Measurements from ENCODE around the gene IL24. TPM values are rescaled to one million over a fixed set of nuclear protein-coding genes. Genes with fewer than 3 reads are reported as not detected.
A peak's percentile ranks its signal among the peaks of the same experiment; 100 is the strongest.
"Not testable (repeated sequence)": the region's sequence is repeated elsewhere in the genome, so short reads cannot be mapped to it uniquely, and the experiment has no call there.

The IL24 gene, protein sequence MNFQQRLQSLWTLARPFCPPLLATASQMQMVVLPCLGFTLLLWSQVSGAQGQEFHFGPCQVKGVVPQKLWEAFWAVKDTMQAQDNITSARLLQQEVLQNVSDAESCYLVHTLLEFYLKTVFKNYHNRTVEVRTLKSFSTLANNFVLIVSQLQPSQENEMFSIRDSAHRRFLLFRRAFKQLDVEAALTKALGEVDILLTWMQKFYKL
- not detected in 2 replicates for total RNA-seq

DNA sequence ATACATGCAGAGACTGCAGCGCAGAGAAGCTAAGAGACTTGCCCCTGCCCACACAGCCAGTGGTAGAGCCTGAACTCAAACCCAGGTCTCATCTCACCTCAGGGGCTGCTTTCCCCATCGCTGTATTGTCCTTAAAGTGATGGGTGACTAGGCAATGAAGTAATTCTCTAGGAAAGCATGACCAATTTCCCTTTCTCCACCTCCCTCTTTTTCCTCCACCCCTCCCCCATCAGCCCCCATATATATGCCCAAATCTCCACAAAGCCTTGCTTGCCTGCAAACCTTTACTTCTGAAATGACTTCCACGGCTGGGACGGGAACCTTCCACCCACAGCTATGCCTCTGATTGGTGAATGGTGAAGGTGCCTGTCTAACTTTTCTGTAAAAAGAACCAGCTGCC is at the start of gene IL24:
IL24 (plus strand) TSS at position 269 of the 400 bp plus-strand sequence. CDS start 390 bp downstream, outside the sequence.
- DNase-seq (ENCODE audit: low read depth in 2 of 2), result no peak

DNA sequence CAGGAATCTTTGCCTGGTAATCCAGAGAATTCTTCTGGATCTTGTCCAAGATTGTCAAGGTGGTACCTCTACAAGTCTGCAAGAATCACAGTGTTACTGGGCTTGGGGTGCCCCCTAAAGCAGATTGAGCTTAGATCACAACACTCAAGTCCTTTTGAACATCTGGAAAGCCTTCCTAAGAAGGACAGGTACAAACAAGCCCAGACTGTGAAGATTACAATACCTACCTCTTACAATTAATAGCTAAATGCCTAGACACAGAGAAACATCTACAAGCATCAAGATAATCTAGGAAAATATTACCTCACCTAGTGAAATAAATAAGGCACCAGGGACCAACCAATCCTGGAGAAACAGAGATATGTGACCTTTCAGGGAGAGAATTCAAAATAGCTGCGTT is 49.3 kb upstream of the IL24 start:
- no peak for DNase-seq (ENCODE audit: low read depth in 2 of 2)

DNA sequence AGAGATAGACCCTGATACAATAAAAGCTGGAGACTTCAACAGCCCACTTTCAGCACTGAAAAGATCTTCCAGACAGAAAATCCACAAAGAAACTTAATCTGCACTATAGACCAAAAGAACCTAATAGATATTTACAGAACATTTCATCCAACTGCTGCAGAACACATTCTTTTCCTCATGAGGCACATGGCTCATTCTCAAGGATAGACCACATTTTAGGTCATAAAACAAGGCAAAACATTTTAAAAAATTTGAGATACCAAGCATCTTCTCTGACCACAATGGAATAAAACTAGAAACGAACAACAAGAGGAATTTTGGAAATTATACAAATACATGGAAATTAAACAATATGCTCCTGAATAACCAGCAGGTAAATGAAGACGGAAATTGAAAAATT is 46.8 kb upstream of the IL24 start:
- no peak for DNase-seq (ENCODE audit: low read depth in 2 of 2)

DNA sequence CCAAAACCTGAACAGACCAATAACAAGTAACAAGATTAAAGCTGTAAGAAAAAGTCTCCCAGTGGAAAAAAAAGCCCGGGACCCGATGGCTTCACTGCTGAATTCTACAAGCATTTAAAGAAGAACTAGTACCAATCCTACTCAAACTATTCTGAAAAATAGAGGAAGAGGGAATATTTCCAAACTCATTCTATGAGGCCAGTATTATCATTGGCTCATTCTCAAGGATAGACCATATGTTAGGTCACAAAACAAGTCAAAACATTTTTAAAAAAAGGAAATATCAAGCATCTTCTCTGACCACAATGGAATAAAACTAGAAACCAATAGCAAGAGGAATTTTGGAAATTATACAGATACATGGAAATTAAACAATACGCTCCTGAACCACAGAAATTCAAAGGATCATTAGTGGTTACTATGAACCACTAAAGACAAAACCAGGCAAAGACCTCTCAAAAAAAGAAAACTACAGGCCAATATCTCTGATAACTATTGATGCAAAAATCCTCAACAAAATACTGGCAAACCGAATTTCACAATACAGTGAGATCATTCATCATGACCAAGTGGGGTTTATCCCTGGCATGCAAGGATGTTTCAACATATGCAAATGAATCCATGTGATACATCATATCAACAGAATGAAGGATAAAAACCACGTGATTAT is 45.8 kb upstream of the IL24 start:
- DNase-seq (ENCODE audit: low read depth in 2 of 2), result no peak

DNA sequence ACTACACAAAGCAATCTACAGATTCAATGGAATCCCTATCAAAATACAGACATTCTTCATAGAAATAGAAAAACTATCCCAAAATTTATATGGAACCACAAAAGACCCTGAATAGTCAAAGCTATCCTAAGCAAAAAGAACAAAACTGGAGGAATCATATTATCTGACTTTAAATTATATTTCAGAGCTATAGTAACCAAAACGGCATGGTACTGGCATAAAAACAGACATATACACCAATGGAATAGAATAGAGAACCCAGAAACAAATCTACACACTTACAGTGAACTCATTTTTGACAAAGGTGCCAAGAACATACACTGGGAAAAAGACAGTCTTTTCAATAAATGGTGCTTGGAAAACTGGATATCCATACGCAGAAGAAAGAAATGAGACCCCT is 44.6 kb upstream of the IL24 start:
- not testable (repeated sequence) for DNase-seq (ENCODE audit: low read depth in 2 of 2)

DNA sequence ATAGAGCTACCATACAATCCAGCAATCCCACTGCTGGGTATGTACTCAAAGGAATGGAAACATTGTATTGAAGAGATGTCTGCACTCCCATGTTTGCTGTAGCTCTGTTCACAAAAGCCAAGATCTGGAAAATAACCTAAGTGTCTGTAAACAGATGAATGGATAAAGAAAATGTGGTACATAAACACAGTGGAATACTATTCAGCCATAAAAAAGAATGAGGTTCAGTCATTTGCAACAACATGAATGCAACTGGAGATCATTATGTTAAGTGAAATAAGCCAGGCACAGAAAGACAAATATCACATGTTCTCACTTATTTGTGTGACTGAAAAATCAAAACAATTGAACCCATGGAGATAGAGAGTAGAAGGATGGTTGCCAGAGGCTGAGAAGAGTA is 43.5 kb upstream of the IL24 start:
- DNase-seq (ENCODE audit: low read depth in 2 of 2), result not testable (repeated sequence)

DNA sequence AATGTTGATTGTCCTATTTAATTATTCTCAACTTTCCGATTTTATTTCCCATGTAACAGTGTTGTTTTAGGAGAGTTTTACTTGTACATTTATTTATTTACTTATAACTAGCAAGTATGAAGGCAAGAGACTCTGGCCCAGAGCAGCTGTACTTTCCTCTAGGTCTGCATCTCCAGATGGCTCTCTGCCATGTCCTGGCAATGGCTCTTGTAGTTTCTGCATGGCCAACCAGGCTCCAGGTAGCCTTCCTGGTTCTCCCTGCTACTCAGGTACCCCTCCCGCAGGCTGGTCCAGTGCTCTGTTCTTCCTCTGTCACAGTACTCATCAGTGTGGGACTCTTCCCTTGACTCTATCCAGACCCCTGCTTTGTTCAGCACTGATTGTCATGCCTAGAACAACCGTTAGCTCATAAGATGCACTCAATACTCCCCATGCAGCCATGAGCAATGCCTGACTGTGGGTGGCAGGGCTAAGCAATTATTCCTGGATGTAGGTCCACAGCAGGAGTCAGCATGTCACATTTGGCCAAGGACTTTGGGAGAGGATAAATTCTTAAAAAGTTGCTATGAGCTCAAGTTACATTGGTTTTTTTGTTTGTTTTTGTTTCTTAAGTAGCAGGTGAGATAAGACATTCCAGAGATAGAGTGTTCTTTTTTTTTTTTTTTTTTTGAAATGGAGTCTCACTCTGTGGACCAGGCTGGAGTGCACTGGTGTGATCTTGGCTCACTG is 42.7 kb upstream of the IL24 start:
- DNase-seq (ENCODE audit: low read depth in 2 of 2), result no peak

DNA sequence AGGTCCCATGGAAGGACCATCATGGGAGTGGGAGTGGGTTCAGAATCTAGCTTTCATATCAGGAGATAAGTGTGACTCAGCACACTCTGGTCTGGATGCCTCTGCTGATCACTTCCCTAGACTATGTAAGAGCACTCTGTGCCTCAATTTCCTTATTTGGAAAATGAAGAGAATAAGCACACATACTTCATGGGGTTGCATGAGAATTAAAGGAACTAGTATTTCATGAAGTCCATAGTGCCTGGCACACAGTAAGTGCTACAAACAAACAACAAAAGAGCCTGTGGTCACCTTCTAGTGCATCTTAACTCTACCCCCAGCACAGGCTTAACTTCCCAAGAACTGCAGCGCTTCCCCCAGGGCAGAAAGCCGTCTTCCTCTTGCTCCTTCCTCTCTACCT is 41.4 kb upstream of the IL24 start:
- DNase-seq (ENCODE audit: low read depth in 2 of 2), result no peak

DNA sequence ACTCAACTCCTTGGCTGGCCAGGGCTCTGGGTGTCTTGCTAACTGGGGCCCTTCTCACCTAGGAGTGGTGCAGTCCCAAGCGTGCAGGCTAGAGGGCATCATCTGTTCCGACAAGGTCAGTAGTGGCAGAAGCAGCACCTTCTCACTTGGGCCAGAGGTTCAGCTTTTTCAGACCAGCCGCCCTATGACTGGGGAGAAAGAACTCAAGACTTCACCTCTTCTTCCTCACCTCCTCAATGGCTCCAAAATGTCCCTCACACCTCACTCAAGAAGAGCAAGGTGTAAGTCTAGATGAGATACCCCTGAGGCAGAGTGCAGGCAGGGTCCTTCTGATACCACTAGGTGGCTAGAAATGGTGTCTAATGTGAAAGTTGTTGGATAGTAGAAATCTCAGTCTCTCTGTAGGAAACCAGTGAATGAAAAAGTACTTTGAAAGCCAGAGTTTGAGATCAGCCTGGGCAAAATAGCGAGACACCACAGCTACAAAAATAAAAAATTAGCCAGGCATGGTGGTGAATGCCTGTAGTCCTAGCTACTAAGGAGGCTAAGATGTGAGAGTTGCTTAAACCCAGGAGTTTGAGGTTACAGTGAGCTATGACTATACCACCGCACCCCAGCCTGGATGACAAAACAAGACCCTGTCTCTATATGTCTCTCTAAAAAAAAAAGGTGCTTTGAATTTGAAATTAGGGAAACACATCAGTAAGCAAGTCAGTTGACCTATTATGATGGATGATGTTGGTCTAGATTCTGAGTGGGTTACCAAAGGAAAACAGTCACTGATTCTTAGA is 40.4 kb upstream of the IL24 start:
- DNase-seq (ENCODE audit: low read depth in 2 of 2), result no peak

DNA sequence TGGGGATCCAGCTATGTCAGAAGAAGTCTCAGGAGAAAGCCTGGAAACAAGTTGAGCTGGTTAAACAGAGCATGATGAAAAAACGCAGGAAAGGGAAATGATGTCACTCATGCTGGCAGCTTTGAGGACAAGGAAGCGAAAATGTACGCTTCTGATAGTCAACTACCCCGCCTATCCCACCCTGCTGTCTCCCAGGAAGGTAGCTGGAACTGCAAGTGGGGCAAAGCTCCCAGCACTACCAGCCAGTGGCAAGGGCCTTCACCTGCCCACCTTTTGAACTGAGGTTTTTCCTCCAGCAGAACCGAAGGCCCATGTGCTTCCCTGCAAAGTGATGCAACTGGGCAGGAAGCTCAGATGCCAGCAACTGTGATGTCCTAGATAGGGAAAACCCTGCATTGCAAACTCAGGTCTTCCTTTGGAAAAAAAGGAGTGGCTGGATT is 38.1 kb upstream of the IL24 start:
- peak; percentile 5 to 44 for DNase-seq (ENCODE audit: low read depth in 2 of 2)

DNA sequence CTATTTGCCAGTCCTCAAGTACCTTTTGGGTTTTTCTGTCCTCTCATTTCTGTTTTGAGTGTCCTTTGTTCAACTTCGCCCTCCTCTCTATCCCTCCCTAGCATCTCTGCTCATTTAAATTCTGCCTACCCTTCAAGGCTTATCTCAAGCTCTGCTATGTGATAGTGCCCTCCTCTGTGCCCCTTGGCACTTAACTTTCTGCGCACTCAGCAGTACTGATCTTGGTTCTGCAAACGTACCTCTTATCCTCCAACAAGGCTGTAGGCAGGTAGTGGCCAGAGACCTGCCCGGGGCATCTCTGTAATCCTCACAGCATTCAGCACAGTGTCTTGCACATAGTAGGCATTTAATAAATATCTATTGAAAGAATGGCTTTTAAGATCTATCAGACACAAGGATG is 37.1 kb upstream of the IL24 start:
- no peak for DNase-seq (ENCODE audit: low read depth in 2 of 2)

DNA sequence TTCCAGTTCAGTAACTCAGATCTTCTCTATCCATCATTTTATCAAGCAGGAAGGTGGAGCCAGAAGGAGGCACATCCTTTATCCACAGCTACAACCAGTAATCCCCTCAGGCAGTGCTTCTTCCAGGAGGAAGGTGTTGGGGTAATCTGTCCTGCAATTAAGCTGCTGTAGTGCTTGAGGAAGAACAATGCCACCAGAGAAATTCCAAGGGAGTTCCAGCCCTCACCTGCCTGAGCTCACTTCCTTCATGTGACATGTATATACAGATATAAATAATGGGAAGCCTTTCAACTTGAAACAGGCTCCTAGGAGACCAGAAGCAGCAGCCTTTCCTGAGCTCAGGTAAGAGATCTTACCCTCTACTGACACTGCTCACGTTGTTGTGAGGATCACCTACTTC is 34.0 kb upstream of the IL24 start:
- DNase-seq (ENCODE audit: low read depth in 2 of 2), result no peak

DNA sequence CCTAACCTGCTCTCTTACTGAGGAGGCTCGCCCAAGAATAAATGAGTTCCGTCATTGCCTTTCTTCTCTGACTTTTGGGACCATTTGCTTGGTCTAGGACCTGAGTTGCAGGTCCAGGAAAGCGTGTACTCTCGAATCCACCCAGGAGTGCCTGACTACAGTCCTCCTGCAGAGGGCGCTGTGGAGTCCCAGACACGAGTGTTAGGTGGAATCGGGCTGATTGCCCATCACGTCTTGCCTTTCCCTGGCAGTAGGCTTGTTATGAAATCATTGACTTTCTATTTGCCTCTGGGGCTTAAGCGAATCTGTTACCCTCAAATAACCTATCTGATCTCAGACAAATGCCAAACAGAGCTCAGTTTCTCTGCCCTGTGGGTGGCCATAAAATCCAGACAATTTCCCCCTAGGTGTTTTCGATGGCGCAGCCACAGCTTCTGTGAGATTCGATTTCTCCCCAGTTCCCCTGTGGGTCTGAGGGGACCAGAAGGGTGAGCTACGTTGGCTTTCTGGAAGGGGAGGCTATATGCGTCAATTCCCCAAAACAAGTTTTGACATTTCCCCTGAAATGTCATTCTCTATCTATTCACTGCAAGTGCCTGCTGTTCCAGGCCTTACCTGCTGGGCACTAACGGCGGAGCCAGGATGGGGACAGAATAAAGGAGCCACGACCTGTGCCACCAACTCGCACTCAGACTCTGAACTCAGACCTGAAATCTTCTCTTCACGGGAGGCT is 32.1 kb upstream of the IL24 start, which contains the start of gene IL20:
IL20 (plus strand) TSS at position 685 of the 733 bp plus-strand sequence. CDS start 230 bp downstream, outside the sequence.
- DNase-seq (ENCODE audit: low read depth in 2 of 2), result peak; percentile 34 to 58

DNA sequence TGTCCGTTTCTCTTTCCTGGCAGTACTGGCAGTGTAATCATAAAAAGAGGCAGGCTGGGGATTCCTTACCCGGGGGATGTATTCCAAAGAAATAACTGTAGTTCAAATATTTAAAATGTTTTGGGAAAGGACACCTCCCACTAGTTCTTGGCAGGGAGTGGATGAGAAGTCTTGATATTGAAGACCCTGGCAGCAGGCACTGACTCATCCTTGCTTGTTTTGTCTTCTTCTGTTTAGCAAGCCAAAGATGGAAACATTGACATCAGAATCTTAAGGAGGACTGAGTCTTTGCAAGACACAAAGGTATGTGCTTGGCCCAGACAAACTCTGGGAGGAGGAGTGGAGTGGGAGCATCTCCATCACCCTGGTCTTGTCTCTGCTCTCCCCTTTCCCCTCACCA is 31.2 kb upstream of the IL24 start:
- DNase-seq (ENCODE audit: low read depth in 2 of 2), result no peak

DNA sequence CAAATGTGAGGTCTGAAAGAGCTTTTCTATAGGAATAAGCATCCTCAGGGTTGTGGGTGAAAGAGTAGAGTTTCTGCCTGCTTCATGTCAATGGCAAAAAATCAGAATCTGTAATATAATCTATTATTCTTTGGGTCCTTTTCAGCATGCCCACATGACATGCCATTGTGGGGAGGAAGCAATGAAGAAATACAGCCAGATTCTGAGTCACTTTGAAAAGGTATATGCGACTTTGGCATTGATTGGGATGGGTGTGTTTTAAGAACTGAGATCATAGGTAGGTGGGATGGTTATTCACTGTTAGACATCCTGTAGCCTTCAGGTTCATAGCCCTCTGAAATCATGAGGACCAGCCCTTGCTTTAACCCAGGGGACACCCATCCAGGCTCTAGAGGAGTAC is 30.0 kb upstream of the IL24 start:
- DNase-seq (ENCODE audit: low read depth in 2 of 2), result no peak

DNA sequence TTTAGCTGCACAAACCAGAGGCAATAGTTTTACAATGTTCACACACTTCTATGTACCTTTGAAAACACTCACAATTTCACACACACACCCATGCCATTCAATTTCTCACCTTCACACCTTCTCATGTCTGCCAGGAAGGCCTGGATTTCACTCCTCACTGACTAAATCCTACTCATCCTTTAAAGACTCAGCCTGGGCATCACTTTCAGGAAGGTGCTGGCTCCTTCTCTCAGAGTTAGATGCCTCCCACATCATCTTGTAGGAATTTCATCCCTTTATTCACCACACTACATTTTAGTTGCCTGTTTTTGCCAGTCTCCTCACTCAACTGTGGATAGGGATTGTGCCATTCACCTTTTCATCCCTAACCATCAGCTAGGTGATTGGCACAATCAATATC is 29.5 kb upstream of the IL24 start:
- DNase-seq (ENCODE audit: low read depth in 2 of 2), result no peak

DNA sequence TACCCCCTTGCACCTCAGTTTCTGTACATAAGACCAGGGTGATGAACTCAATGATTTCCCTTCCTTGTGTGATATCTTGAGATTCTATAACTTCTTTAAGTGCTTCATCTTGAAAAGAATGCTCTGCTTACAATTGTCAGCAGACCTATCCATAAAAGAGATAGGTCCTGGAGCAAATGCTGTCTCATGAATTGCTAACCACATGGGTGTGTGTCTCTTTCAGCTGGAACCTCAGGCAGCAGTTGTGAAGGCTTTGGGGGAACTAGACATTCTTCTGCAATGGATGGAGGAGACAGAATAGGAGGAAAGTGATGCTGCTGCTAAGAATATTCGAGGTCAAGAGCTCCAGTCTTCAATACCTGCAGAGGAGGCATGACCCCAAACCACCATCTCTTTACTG is 29.0 kb upstream of the IL24 start:
- DNase-seq (ENCODE audit: low read depth in 2 of 2), result no peak

DNA sequence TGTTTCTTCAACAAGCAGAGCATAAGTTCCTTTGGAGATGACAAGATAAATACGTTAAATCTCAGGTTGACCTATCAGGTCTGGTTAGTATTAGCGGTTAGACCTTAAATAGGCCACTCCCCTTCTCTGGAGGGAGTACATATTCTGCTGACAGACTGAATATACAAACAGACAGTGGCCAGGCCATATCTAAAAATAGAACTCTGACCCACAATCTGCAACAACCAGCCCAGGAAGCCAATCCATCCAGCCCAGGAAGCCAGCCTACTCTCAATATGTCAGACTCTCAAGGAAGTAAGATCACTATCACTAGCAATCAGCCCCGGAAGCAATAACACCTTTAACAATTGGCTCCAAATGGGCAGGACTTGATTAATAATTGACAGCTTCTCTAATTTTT is 25.1 kb upstream of the IL24 start:
- DNase-seq (ENCODE audit: low read depth in 2 of 2), result no peak

DNA sequence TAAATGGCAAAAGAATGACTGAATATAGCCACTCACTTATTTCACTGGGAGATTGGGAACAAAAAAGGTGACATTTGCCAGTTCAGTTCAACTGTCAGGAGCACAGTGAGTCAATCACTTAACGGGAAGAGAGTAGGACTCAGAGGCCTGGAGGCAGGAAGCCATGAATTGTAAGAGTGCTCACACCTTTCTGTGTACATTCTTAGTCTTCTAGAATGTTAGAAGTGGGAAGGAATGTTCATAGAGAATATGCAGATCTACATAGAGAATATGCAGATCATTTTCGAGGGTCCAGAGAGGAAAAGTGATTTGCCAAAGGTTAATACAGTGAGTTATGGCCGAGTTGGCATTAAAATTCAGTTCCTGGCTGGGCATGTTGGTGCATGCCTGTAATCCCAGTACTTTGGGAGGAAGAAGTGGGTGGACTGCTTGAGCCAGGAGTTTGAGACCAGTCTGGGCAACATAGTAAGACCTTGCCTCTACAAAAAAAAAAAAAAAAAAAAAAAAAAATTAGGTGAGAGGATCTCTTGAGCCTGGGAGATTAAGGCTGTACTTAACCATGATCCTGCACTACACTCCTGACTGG is 23.5 kb upstream of the IL24 start:
- no peak for DNase-seq (ENCODE audit: low read depth in 2 of 2)

DNA sequence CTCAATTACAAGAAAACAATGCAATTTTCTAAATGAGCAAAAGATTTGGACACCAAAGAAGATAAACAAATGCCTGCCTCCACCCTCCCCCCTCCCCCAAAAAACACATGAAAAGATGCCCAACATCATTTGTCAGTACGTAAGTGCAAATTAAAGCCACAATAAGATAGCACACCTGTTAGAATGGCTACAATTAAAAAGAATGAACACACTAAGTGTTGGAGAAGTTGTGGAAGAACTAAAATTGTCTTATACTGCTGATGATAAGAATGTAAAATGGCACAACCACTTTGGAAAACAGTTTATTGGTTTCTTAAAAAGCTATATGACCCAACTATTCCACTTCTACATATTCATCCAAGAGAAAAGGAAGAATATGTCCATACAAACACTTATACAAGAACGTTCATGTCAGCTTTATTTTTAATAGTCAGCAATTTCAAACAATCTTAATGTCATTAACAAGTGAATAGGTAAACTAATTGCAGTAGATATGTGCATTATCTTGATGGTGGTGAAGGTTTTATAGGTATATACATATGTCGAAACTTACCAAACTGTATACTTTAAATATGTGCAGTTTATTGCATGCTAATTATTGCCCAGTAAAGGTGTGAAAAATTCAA is 21.4 kb upstream of the IL24 start:
- no peak for DNase-seq (ENCODE audit: low read depth in 2 of 2)
